ENCODE results near the gene CATSPER1. TPM values are rescaled to one million over a fixed set of nuclear protein-coding genes. Genes with fewer than 3 reads are reported as not detected.

Gene CATSPER1
- total and polyA plus RNA-seq, 2 donors (not counting 3 experiments of a cell fraction or from before 2014, with no cell fraction given): 0.68 to 1.0 TPM

DNA sequence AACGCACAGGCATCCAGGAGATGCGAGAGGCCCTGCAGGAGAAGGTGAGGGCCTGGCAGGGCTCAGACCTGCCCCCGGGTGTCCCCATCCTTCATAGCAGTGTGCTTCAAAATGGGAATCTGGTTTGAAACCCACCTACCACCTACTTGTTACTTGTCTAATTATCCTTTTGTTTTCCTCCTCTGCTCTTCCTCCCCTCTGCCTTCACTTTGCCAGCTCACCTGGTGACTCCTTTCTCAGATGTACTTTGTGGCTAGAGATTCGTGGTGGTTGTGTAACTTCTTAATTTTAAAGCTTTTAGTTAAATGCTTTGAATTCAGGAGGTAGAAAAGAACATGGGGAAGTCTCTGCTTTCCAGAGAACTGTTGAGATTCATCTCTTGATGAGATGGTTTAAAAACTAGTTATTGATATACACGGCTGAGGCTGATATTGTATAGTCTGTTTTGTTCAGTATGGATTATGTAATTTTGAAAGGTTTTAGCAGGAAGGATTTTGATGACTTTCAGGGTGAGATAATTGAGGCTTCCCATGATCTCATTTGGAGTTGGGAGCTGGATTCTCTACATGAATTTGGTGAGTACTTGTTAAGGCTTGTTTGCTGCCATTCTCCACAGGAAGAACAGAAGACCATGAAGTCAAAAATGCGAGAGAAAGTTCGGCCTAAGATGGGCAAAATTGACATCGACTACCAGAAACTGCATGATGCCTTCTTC lies 33.8 kb upstream of the CATSPER1 start:
- POLR2A ChIA-PET: no interaction called here

More for the DNA sequence above, 33.8 kb upstream of the CATSPER1 start:
- H2AFZ ChIP-seq (ENCODE audit: low read depth, low read length): no peak overlapping the region
- DNase-seq (ENCODE audit: low read depth, low spot score) (no peak), FAIRE-seq (no peak)
- peaks cover 55 to 64% of the 10 kb centered on the region in 2 experiments for H3K36me3 ChIP-seq (ENCODE audit: control insufficient read depth in 2 of 2, extremely low read depth in 1 of 2, insufficient read depth in 2 of 2, low read length in 2 of 2)
- H3K27me3 ChIP-seq (ENCODE audit: control insufficient read depth in 2 of 2, insufficient read depth in 2 of 2, low read length in 2 of 2): no peaks in the 10 kb centered on the region
- BruUV-seq (replicated peaks): no TSS peak
- CTCF ChIA-PET: interaction anchor here (0.7 kb wide), 1 partner anchor 8 kb away, joined by 3 read pairs; no protein-coding TSS in a partner anchor
- no peaks in the 10 kb centered on the region for H3K4me1 ChIP-seq (ENCODE audit: control insufficient read depth, extremely low read depth, insufficient read depth, low read length)
- no peaks in the 10 kb centered on the region for H3K9me1 ChIP-seq (replicated peaks; ENCODE audit: control insufficient read depth, extremely low read depth, insufficient read depth, low read length)
- no peaks in the 10 kb centered on the region for H3K9me3 ChIP-seq (replicated peaks; ENCODE audit: control insufficient read depth, insufficient read depth, low read length)
- intact Hi-C loops (cut with micrococcal nuclease): no loop called here
- no peak overlapping the region for H3K27ac ChIP-seq (ENCODE audit: insufficient read depth, low read depth, low read length)
- TF ChIP-seq JUN (IDR thresholded peaks at IDR 0.05; ENCODE audit: borderline replicate concordance, insufficient read depth, insufficient read length, low read depth): no peak
- TF ChIP-seq, protein P1, sequence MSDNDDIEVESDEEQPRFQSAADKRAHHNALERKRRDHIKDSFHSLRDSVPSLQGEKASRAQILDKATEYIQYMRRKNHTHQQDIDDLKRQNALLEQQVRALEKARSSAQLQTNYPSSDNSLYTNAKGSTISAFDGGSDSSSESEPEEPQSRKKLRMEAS (IDR thresholded peaks at IDR 0.05; ENCODE audit: insufficient read depth, insufficient read length): no peak
- TF ChIP-seq MYC (IDR thresholded peaks at IDR 0.05; ENCODE audit: low read depth, low read length): no peak
- no peak for TF ChIP-seq POLR2A (IDR thresholded peaks at IDR 0.05; ENCODE audit: low read depth, low read length)
- no peak for TF ChIP-seq EZH2 (IDR thresholded peaks at IDR 0.05; ENCODE audit: borderline replicate concordance, low read depth, low read length, severe bottlenecking)
- no peak for TF ChIP-seq GATA2 (IDR thresholded peaks at IDR 0.05; ENCODE audit: insufficient read depth, insufficient read length, low read depth, low read length)
- TF ChIP-seq FOS (IDR thresholded peaks at IDR 0.05; ENCODE audit: borderline replicate concordance, insufficient read depth, low read length): no peak
- no peak for TF ChIP-seq POLR2AphosphoS5 (IDR thresholded peaks at IDR 0.05; ENCODE audit: insufficient read depth, low read depth, low read length)
- TF ChIP-seq, protein P2, sequence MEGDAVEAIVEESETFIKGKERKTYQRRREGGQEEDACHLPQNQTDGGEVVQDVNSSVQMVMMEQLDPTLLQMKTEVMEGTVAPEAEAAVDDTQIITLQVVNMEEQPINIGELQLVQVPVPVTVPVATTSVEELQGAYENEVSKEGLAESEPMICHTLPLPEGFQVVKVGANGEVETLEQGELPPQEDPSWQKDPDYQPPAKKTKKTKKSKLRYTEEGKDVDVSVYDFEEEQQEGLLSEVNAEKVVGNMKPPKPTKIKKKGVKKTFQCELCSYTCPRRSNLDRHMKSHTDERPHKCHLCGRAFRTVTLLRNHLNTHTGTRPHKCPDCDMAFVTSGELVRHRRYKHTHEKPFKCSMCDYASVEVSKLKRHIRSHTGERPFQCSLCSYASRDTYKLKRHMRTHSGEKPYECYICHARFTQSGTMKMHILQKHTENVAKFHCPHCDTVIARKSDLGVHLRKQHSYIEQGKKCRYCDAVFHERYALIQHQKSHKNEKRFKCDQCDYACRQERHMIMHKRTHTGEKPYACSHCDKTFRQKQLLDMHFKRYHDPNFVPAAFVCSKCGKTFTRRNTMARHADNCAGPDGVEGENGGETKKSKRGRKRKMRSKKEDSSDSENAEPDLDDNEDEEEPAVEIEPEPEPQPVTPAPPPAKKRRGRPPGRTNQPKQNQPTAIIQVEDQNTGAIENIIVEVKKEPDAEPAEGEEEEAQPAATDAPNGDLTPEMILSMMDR (IDR thresholded peaks at IDR 0.05; ENCODE audit: extremely low read depth in 1 of 2, insufficient read depth in 1 of 2, low read depth in 1 of 2, low read length in 2 of 2): no peak
- no peak overlapping the region for H3K4me3 ChIP-seq (replicated peaks in 1 of 3; ENCODE audit: insufficient read depth in 1 of 3, low read depth in 1 of 3, low read length in 3 of 3)
- no peaks in the 10 kb centered on the region for H4K20me1 ChIP-seq (replicated peaks; ENCODE audit: control insufficient read depth, extremely low read depth, insufficient read depth, low read length)
- H3K79me2 ChIP-seq (ENCODE audit: control insufficient read depth, insufficient read depth, low read length): peaks cover 13% of the 10 kb centered on the region
- H3K9ac ChIP-seq (replicated peaks; ENCODE audit: extremely low read depth, insufficient read depth, low read length): no peak overlapping the region
- H3K4me2 ChIP-seq (ENCODE audit: insufficient read depth, low read length): no peak overlapping the region
- dilution Hi-C loops (cut with MboI; ENCODE audit: extremely low pct_ligation_motif_present, low sequenced_read_pairs): no loop called here

Data from endothelial cell of umbilical vein (primary cell).